ENCODE measurements around the gene PDLIM5. TPM values are rescaled to one million over a fixed set of nuclear protein-coding genes. Genes with fewer than 3 reads are reported as not detected.
A peak's percentile ranks its signal among the peaks of the same experiment; 100 is the strongest.

PDLIM5 gene
- total and polyA plus RNA-seq, 11 donors = 262 to 1,378 (median 1,035) TPM

- H3K4me3 ChIP-seq = peak overlapping the region in 1 of 12 donors; percentile 8
- peaks cover 0 to 10% (median 0%) of the 10 kb centered on the region in 12 donors for H3K9me3 ChIP-seq
- H3K36me3 ChIP-seq = no peaks in the 10 kb centered on the region
- H3K27me3 ChIP-seq = no peaks in the 10 kb centered on the region
- intact Hi-C loops (cut with DNase I) = loop anchor here in 5 of 10 donors (2.0 to 5.0 kb wide), 3 partner anchors 34 to 39 kb away; partner anchors contain the start of gene PDLIM5 (in 3 of the 5)
- 56 to 61% (median 58%) methylated on average over 2 of the region's 2 CpGs for WGBS, 4 donors
- no peak for ATAC-seq
- H3K4me1 ChIP-seq = peaks cover 4 to 57% (median 30%) of the 10 kb centered on the region in 12 donors
- no peak for DNase-seq
- H3K27ac ChIP-seq = peak overlapping the region; percentile 20 to 94 (median 83)
- no peak for TF ChIP-seq CTCF (IDR thresholded peaks at IDR 0.05)
- TF ChIP-seq POLR2A (IDR thresholded peaks at IDR 0.05) = no peak
Measured at GRCh38 chr4:94413085-94413840, 38.5 kb upstream of the PDLIM5 start.

GRCh38 chr4:94414907-94415306, 36.8 kb upstream of the PDLIM5 start:
- ATAC-seq (no peak), DNase-seq (no peak)
- H3K36me3 ChIP-seq = no peaks in the 10 kb centered on the region
- peaks cover 4 to 45% (median 25%) of the 10 kb centered on the region in 12 donors for H3K4me1 ChIP-seq
- H3K27ac ChIP-seq = peak overlapping the region in 10 of 12 donors; percentile 25 to 94 (median 74)
- H3K27me3 ChIP-seq = no peaks in the 10 kb centered on the region
- peaks cover 0 to 10% (median 0%) of the 10 kb centered on the region in 12 donors for H3K9me3 ChIP-seq
- no peak for TF ChIP-seq CTCF (IDR thresholded peaks at IDR 0.05)
- no peak for TF ChIP-seq POLR2A (IDR thresholded peaks at IDR 0.05)
- no peak overlapping the region for H3K4me3 ChIP-seq
- 94 to 98% (median 95%) methylated on average over 1 of the region's 1 CpG for WGBS, 4 donors
- intact Hi-C loops (cut with DNase I) = loop anchor here in 2 of 10 donors (5.0 kb wide), 1 partner anchor 37 kb away; the partner anchor contains the start of gene PDLIM5 (in 2 of the 2)

- Histone ChIP-seq H3K4me1 (peaks cover 4 to 46% (median 19%) of the 10 kb centered on the region in 12 donors), H3K9me3 (peaks cover 0 to 10% (median 0%) of the 10 kb centered on the region in 12 donors), H3K36me3 (no peaks in the 10 kb centered on the region), H3K27ac (no peak overlapping the region), H3K4me3 (no peak overlapping the region), H3K27me3 (no peaks in the 10 kb centered on the region)
- DNase-seq (no peak), ATAC-seq (no peak)
- WGBS, 4 donors = 87 to 97% (median 95%) methylated on average over 3 of the region's 3 CpGs
- intact Hi-C loops (cut with DNase I) = no loop called here
- TF ChIP-seq POLR2A (IDR thresholded peaks at IDR 0.05) (no peak), CTCF (IDR thresholded peaks at IDR 0.05) (no peak)
Measured at GRCh38 chr4:94415448-94415847, 36.3 kb upstream of the PDLIM5 start.

GRCh38 chr4:94416335-94416734, 35.4 kb upstream of the PDLIM5 start:
- no peaks in the 10 kb centered on the region for H3K27me3 ChIP-seq
- ATAC-seq (no peak), DNase-seq (no peak)
- WGBS, 4 donors = 97 to 99% (median 98%) methylated on average over 4 of the region's 4 CpGs
- peaks cover 4 to 38% (median 18%) of the 10 kb centered on the region in 12 donors for H3K4me1 ChIP-seq
- H3K27ac ChIP-seq = no peak overlapping the region
- no peak overlapping the region for H3K4me3 ChIP-seq
- TF ChIP-seq POLR2A (IDR thresholded peaks at IDR 0.05) (no peak), CTCF (IDR thresholded peaks at IDR 0.05) (no peak)
- H3K9me3 ChIP-seq = peaks cover 0 to 10% (median 0%) of the 10 kb centered on the region in 12 donors
- intact Hi-C loops (cut with DNase I) = no loop called here
- H3K36me3 ChIP-seq = no peaks in the 10 kb centered on the region
